Neural crest cell (in vitro differentiated cells): Measurements from ENCODE around the gene ENPP1. TPM values are rescaled to one million over a fixed set of nuclear protein-coding genes. Genes with fewer than 3 reads are reported as not detected.
"Not testable (repeated sequence)": the region's sequence is repeated elsewhere in the genome, so short reads cannot be mapped to it uniquely, and the experiment has no call there.

Source experiments
- DNase-seq: peaks from one replicate; pipeline ENCODE4 v3.0.0; 2021; ENCODE audit warnings: low read depth, mixed read lengths, low spot score
- H3K27ac Mint-ChIP-seq: one replicate; pipeline ENCODE4 v1.8.0; 2021; ENCODE audit warnings: mild to moderate bottlenecking, mixed read lengths; ENCODE audit not compliant: unreplicated experiment
- H3K27me3 Mint-ChIP-seq: 2 replicates; pipeline ENCODE4 v1.8.0; 2021; ENCODE audit warnings: low read depth, mild to moderate bottlenecking, mixed read lengths
- H3K36me3 Mint-ChIP-seq: 2 replicates; pipeline ENCODE4 v1.8.0; 2021; ENCODE audit warnings: low read depth, mild to moderate bottlenecking, mixed read lengths
- H3K4me1 Mint-ChIP-seq: 2 replicates; pipeline ENCODE4 v1.8.0; 2021; ENCODE audit warnings: mixed read lengths
- H3K4me3 Mint-ChIP-seq: one replicate; pipeline ENCODE4 v1.8.0; 2021; ENCODE audit warnings: mild to moderate bottlenecking, mixed read lengths
- H3K9me3 Mint-ChIP-seq: 2 replicates; pipeline ENCODE4 v1.8.0; 2021; ENCODE audit warnings: mixed read lengths
- total RNA-seq: library from RNA; stranded (reverse); gene quantifications from 2 replicates; pipeline ENCODE4 v1.2.1, GENCODE V29; 2021
- TF ChIP-seq, protein P1 (sequence below): fragments of 200-600 bp; sonication (generic); conservative IDR thresholded peaks from 2 replicates; pipeline ENCODE4 v1.5.0; 2021; ENCODE audit warnings: antibody characterized with exemption, mild to moderate bottlenecking

Gene ENPP1
- total RNA-seq, 1 donor from 2014 or later = 4.9 TPM

DNA sequence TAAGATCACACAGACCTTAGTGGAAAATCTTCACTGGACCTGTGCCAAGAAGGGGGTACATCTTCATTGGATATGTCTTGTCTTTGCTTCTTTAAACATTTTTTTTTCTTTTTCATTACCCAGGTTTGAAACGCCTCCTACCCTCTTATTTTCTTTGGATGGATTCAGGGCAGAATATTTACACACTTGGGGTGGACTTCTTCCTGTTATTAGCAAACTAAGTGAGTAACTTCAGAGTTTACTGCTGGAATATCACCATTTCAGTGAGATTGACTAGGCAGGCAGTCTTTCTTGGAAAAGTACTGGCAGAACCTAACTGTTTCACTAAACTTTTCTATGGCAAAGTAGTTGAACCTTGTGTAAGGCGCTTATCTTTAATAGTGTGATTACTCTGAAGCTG is 47.0 kb downstream of the ENPP1 start:
- no peaks in the 10 kb centered on the region for H3K27me3 Mint-ChIP-seq
- H3K36me3 Mint-ChIP-seq = no peaks in the 10 kb centered on the region
- no peak for DNase-seq
- H3K9me3 Mint-ChIP-seq = no peaks in the 10 kb centered on the region
- TF ChIP-seq, protein P1, sequence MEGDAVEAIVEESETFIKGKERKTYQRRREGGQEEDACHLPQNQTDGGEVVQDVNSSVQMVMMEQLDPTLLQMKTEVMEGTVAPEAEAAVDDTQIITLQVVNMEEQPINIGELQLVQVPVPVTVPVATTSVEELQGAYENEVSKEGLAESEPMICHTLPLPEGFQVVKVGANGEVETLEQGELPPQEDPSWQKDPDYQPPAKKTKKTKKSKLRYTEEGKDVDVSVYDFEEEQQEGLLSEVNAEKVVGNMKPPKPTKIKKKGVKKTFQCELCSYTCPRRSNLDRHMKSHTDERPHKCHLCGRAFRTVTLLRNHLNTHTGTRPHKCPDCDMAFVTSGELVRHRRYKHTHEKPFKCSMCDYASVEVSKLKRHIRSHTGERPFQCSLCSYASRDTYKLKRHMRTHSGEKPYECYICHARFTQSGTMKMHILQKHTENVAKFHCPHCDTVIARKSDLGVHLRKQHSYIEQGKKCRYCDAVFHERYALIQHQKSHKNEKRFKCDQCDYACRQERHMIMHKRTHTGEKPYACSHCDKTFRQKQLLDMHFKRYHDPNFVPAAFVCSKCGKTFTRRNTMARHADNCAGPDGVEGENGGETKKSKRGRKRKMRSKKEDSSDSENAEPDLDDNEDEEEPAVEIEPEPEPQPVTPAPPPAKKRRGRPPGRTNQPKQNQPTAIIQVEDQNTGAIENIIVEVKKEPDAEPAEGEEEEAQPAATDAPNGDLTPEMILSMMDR = no peak
- H3K4me1 Mint-ChIP-seq = no peaks in the 10 kb centered on the region
- H3K4me3 Mint-ChIP-seq = no peak overlapping the region
- no peak overlapping the region for H3K27ac Mint-ChIP-seq

- TF ChIP-seq, protein P1 = no peak
- no peak overlapping the region for H3K4me3 Mint-ChIP-seq
- DNase-seq = no peak
- peaks cover 3% of the 10 kb centered on the region for H3K9me3 Mint-ChIP-seq
- H3K27ac Mint-ChIP-seq = no peak overlapping the region
- peaks cover 3% of the 10 kb centered on the region for H3K4me1 Mint-ChIP-seq
- no peaks in the 10 kb centered on the region for H3K27me3 Mint-ChIP-seq
- peaks cover 9% of the 10 kb centered on the region for H3K36me3 Mint-ChIP-seq
Observed at GRCh38 chr6:131858765-131859415, 51.1 kb downstream of the ENPP1 start.

DNA sequence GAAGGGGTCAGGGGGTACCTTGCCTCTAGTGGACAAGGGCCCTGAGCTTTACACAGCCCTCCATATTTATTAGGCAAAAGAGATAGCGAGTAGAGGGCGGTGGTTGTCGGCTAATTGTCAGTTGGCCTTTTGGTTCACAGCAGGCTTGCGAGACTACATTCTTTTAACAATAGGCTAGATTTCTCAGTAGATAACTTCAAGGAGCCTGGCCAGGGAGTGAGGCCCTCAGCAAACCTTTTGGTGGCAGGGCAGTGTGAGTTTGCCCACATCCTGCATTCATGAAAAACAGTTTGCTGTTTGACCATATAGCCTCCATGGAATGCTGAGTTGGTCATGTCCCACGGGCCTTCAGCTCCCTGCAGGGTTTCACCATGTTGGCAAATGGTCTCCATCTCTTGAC is 51.8 kb downstream of the ENPP1 start:
- DNase-seq, H3K27ac Mint-ChIP-seq, H3K4me3 Mint-ChIP-seq, H3K4me1 Mint-ChIP-seq, H3K9me3 Mint-ChIP-seq, H3K27me3 Mint-ChIP-seq: not testable (repeated sequence)
- H3K36me3 Mint-ChIP-seq = peaks cover 10% of the 10 kb centered on the region

GRCh38 chr6:131861381-131861780 is 53.6 kb downstream of the ENPP1 start:
- H3K27me3 Mint-ChIP-seq = no peaks in the 10 kb centered on the region
- peaks cover 10% of the 10 kb centered on the region for H3K36me3 Mint-ChIP-seq
- no peak overlapping the region for H3K4me3 Mint-ChIP-seq
- H3K4me1 Mint-ChIP-seq = peaks cover 5% of the 10 kb centered on the region
- H3K27ac Mint-ChIP-seq = no peak overlapping the region
- DNase-seq = no peak
- TF ChIP-seq, protein P1 = no peak
- H3K9me3 Mint-ChIP-seq = peaks cover 3% of the 10 kb centered on the region

- DNase-seq = no peak
- Mint-ChIP-seq H3K36me3 (peaks cover 10% of the 10 kb centered on the region), H3K27ac (peak overlapping the region; percentile 7), H3K4me1 (peaks cover 5% of the 10 kb centered on the region), H3K4me3 (no peak overlapping the region), H3K27me3 (no peaks in the 10 kb centered on the region), H3K9me3 (peaks cover 3% of the 10 kb centered on the region)
- TF ChIP-seq, protein P1 = no peak
Observed at GRCh38 chr6:131862476-131862875, 54.7 kb downstream of the ENPP1 start.

DNA sequence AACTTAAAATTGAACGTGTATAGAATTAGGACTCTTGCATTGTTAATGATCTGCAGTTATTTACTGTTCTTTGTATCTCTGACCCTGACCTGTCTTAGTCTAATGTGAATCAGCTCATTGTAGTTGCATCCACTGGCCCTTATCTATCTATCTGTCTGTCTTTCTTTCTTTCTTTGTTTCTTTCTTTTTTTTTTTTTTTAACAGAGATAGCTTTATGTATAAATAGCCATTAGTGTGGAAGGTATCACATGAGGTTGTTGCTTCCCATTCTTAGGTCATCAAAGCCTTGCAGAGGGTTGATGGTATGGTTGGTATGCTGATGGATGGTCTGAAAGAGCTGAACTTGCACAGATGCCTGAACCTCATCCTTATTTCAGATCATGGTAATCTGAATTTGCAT is 59.9 kb downstream of the ENPP1 start:
- H3K27ac Mint-ChIP-seq = no peak overlapping the region
- H3K4me3 Mint-ChIP-seq = no peak overlapping the region
- DNase-seq = no peak
- no peaks in the 10 kb centered on the region for H3K9me3 Mint-ChIP-seq
- H3K27me3 Mint-ChIP-seq = no peaks in the 10 kb centered on the region
- H3K36me3 Mint-ChIP-seq = peaks cover 2% of the 10 kb centered on the region
- TF ChIP-seq, protein P1 = no peak
- H3K4me1 Mint-ChIP-seq = peaks cover 10% of the 10 kb centered on the region
